Upper lobe of left lung (tissue), 4 donors: ENCODE results near the gene H6PD.

Experiments
- CTCF ChIP-seq, 6 experiments: fragments of 450-650 bp in 4 of 6; fragments of 200-600 bp in 2 of 6; sonication (generic) in 2 of 6; IDR thresholded peaks; one replicate each; pipeline ENCODE4 v1.5.1; 2016 to 2019; ENCODE audit warnings: antibody characterized with exemption in 6 of 6
- EP300 ChIP-seq, 4 donors: sonication (generic); formaldehyde crosslinking; IDR thresholded peaks; one replicate each; pipeline ENCODE4 v1.5.1; 2017; ENCODE audit warnings: antibody characterized with exemption in 4 of 4, control low read depth in 2 of 4
- POLR2A ChIP-seq, 4 donors: fragments of 450-650 bp; IDR thresholded peaks; one replicate each; pipeline ENCODE4 v1.5.1; 2016 to 2017; ENCODE audit warnings: antibody characterized with exemption in 4 of 4, mild to moderate bottlenecking in 2 of 4
- POLR2AphosphoS5 ChIP-seq, 2 donors: sonication (generic); formaldehyde crosslinking; IDR thresholded peaks; one replicate each; pipeline ENCODE4 v1.5.1; 2017; ENCODE audit warnings: antibody characterized with exemption in 2 of 2

GRCh38 chr1:9292361-9293240 is 58.0 kb downstream of the H6PD start, which contains the start of gene SPSB1:
- TF ChIP-seq CTCF (IDR thresholded peaks at IDR 0.05) (peak in 2 of 6 experiments; percentile 11 to 22), POLR2A (IDR thresholded peaks at IDR 0.05) (peak in 3 of 4 donors; percentile 72 to 86 (median 82)), EP300 (IDR thresholded peaks at IDR 0.05) (no peak), POLR2AphosphoS5 (IDR thresholded peaks at IDR 0.05) (peak; percentile 36 to 75)
